A172 (cell line): ENCODE results near the gene ANK3. TPM values are rescaled to one million over a fixed set of nuclear protein-coding genes. Genes with fewer than 3 reads are reported as not detected.

Experiments used
- DNase-seq: peaks from one replicate; pipeline ENCODE4 v3.0.0-alpha.2; 2015; ENCODE audit warnings: low spot score
- total RNA-seq: library from RNA; depleted of rRNA; stranded (reverse); fragments of >200 nt; shearing (Covaris generic); gene quantifications from 2 replicates; pipeline ENCODE4 v1.2.3, GENCODE V29; 2014

The ANK3 gene
- total RNA-seq, 1 experiment from 2014 or later = 9.0 TPM

GRCh38 chr10:60234551-60234950 lies 155.1 kb downstream of the ANK3 start:
- no peak for DNase-seq

GRCh38 chr10:60230892-60231291 lies 158.8 kb downstream of the ANK3 start:
- peak; percentile 33 for DNase-seq

- no peak for DNase-seq
These were observed 165.5 kb downstream of the ANK3 start for GRCh38 chr10:60224066-60224705.

- DNase-seq = no peak
These were observed 167.6 kb downstream of the ANK3 start for GRCh38 chr10:60222047-60222446.

GRCh38 chr10:60212195-60212594 lies 177.5 kb downstream of the ANK3 start:
- no peak for DNase-seq

- DNase-seq = no peak
These were observed 179.7 kb downstream of the ANK3 start for GRCh38 chr10:60209874-60210570.

- DNase-seq = peak; percentile 33
These were observed 180.9 kb downstream of the ANK3 start for GRCh38 chr10:60208676-60209269.

- no peak for DNase-seq
These were observed 181.8 kb downstream of the ANK3 start for GRCh38 chr10:60207894-60208293.

GRCh38 chr10:60206735-60207134 lies 182.9 kb downstream of the ANK3 start:
- peak; percentile 37 for DNase-seq

GRCh38 chr10:60205741-60206140 lies 183.9 kb downstream of the ANK3 start:
- no peak for DNase-seq

GRCh38 chr10:60203993-60204618 lies 185.6 kb downstream of the ANK3 start:
- DNase-seq = peak; percentile 38

GRCh38 chr10:60200682-60201053 lies 189.0 kb downstream of the ANK3 start:
- DNase-seq = no peak

GRCh38 chr10:60200012-60200681 lies 189.5 kb downstream of the ANK3 start:
- no peak for DNase-seq

GRCh38 chr10:60197206-60197605 lies 192.5 kb downstream of the ANK3 start:
- no peak for DNase-seq

- DNase-seq = no peak
These were observed 195.3 kb downstream of the ANK3 start for GRCh38 chr10:60194421-60194820.

GRCh38 chr10:60192946-60193345 lies 196.7 kb downstream of the ANK3 start:
- DNase-seq = no peak

GRCh38 chr10:60189861-60190475 lies 199.7 kb downstream of the ANK3 start:
- no peak for DNase-seq

- DNase-seq = no peak
These were observed 201.1 kb downstream of the ANK3 start for GRCh38 chr10:60188548-60188947.

GRCh38 chr10:60187691-60188090 lies 202.0 kb downstream of the ANK3 start:
- no peak for DNase-seq

- no peak for DNase-seq
These were observed 203.2 kb downstream of the ANK3 start for GRCh38 chr10:60186315-60187071.

- no peak for DNase-seq
These were observed 204.3 kb downstream of the ANK3 start for GRCh38 chr10:60185421-60185820.
